Ovary (tissue), 3 donors: Measurements from ENCODE around the gene CSF1R.

Experiments
- EP300 ChIP-seq: sonication (generic); formaldehyde crosslinking; IDR thresholded peaks from one replicate; pipeline ENCODE4 v1.6.1; 2017; ENCODE audit warnings: antibody characterized with exemption
- POLR2A ChIP-seq: fragments of 450-650 bp; IDR thresholded peaks from one replicate; pipeline ENCODE4 v1.6.1; 2017; ENCODE audit warnings: antibody characterized with exemption, mild to moderate bottlenecking, moderate library complexity
- TF ChIP-seq, protein P1 (sequence below), 3 donors: fragments of 450-650 bp in 2 of 3; fragments of 200-600 bp in 1 of 3; IDR thresholded peaks; one replicate each; pipeline versions ENCODE4 v1.5.1 to v1.8.0; 2016 to 2022; ENCODE audit warnings: antibody characterized with exemption in 3 of 3, mild to moderate bottlenecking in 1 of 3
- donor health status: DM: no; HTN: no; CAD: no.

DNA sequence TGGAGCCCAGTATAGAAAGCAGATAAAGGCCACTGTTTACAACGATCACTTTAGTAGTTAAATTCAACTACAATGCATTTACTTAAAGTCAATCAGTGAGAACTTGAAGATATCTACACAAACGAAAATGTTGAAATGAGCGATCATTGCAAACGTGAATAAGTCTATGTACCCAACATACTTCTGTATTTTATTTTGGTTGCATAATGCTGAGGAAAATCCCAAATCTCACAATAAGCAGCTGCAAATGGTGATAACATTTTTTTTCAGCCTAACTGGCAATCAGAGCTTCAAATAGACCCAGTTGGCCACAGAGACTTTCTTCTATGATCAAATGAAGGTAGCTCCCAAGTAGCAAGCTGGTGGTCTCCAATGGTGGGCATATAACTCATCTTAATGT, 37.2 kb upstream of the CSF1R start:
- TF ChIP-seq, protein P1, sequence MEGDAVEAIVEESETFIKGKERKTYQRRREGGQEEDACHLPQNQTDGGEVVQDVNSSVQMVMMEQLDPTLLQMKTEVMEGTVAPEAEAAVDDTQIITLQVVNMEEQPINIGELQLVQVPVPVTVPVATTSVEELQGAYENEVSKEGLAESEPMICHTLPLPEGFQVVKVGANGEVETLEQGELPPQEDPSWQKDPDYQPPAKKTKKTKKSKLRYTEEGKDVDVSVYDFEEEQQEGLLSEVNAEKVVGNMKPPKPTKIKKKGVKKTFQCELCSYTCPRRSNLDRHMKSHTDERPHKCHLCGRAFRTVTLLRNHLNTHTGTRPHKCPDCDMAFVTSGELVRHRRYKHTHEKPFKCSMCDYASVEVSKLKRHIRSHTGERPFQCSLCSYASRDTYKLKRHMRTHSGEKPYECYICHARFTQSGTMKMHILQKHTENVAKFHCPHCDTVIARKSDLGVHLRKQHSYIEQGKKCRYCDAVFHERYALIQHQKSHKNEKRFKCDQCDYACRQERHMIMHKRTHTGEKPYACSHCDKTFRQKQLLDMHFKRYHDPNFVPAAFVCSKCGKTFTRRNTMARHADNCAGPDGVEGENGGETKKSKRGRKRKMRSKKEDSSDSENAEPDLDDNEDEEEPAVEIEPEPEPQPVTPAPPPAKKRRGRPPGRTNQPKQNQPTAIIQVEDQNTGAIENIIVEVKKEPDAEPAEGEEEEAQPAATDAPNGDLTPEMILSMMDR (IDR thresholded peaks at IDR 0.05), result no peak
- TF ChIP-seq POLR2A (no peak), EP300 (no peak)
